Esophagus muscularis mucosa (tissue), 3 donors: Measurements from ENCODE around the gene TENM4.

Experiments
- POLR2A ChIP-seq: fragments of 450-650 bp; IDR thresholded peaks from one replicate; pipeline ENCODE4 v1.6.1; 2017; ENCODE audit warnings: antibody characterized with exemption, moderate library complexity, mild to moderate bottlenecking, low read depth
- TF ChIP-seq, protein P1 (sequence below), 3 experiments: fragments of 200-600 bp in 2 of 3; fragments of 450-650 bp in 1 of 3; sonication (generic) in 2 of 3; IDR thresholded peaks; one replicate each; pipeline ENCODE4 v1.5.1; 2017 to 2019; ENCODE audit warnings: antibody characterized with exemption in 3 of 3, mild to moderate bottlenecking in 2 of 3, moderate library complexity in 1 of 3

DNA sequence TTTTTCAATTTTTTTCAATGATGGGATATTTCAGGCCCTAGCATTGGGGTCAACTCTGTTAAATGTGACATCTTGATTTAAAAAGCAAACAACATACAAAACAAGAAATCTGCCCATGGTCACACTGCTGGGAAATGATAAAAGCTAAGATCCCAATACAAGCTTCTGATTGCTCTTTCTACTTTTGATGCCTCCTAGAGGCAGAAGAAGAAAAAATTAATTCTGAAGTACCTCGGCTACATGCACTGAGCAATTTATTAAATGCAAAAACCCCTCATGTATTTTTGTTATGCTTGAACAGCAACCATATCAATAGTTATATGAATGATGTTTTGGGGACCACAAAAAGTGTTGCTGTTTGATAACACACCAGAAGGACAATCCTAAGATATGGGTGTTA, 524.1 kb downstream of the TENM4 start:
- TF ChIP-seq, protein P1, sequence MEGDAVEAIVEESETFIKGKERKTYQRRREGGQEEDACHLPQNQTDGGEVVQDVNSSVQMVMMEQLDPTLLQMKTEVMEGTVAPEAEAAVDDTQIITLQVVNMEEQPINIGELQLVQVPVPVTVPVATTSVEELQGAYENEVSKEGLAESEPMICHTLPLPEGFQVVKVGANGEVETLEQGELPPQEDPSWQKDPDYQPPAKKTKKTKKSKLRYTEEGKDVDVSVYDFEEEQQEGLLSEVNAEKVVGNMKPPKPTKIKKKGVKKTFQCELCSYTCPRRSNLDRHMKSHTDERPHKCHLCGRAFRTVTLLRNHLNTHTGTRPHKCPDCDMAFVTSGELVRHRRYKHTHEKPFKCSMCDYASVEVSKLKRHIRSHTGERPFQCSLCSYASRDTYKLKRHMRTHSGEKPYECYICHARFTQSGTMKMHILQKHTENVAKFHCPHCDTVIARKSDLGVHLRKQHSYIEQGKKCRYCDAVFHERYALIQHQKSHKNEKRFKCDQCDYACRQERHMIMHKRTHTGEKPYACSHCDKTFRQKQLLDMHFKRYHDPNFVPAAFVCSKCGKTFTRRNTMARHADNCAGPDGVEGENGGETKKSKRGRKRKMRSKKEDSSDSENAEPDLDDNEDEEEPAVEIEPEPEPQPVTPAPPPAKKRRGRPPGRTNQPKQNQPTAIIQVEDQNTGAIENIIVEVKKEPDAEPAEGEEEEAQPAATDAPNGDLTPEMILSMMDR (IDR thresholded peaks at IDR 0.05), result no peak
- TF ChIP-seq POLR2A, result no peak
